Common myeloid progenitor, CD34-positive (primary cell): ENCODE measurements around the gene SFXN5.
A peak's percentile ranks its signal among the peaks of the same experiment; 100 is the strongest.

Experiments used
- CTCF ChIA-PET: fragments of 350-600 bp; sonication (Branson Sonifier 250); formaldehyde crosslinking; loops from one replicate; lab custom pipeline; 2021; ENCODE audit warnings: antibody characterized with exemption; lab: Charles Lee
- POLR2A ChIA-PET: fragments of 350-600 bp; sonication (Branson Sonifier 250); formaldehyde crosslinking; loops from one replicate; lab custom pipeline; 2021; ENCODE audit warnings: antibody characterized with exemption; lab: Charles Lee
- DNase-seq, 3 donors: peaks; one replicate each; pipeline versions ENCODE4 v3.0.0 to v3.0.0-alpha.2; 2013
- H3K27ac ChIP-seq, 2 experiments: 1 replicate in 1 of 2; 2 replicates in 1 of 2; pipeline ENCODE4 v1.7.0; 2013; ENCODE audit warnings: inconsistent platforms in 2 of 2, low read length in 2 of 2, mild to moderate bottlenecking in 2 of 2, low read depth in 1 of 2, moderate library complexity in 1 of 2; ENCODE audit not compliant: severe bottlenecking in 2 of 2, insufficient read depth in 1 of 2, poor library complexity in 1 of 2
- H3K27me3 ChIP-seq, 5 experiments: replicated peaks in 2 of 5; 1 replicate in 3 of 5; 2 replicates in 2 of 5; pipeline versions ENCODE4 v1.6.1 to v1.7.0; 2013; ENCODE audit warnings: low read length in 4 of 5, mild to moderate bottlenecking in 2 of 5, moderate library complexity in 2 of 5, inconsistent platforms in 1 of 5; ENCODE audit not compliant: insufficient read depth in 5 of 5, control insufficient read depth in 4 of 5
- H3K36me3 ChIP-seq, 4 experiments: 1 replicate in 2 of 4; 2 replicates in 2 of 4; pipeline versions ENCODE4 v1.6.1 to v1.7.0; 2013; ENCODE audit warnings: low read length in 3 of 4, control low read depth in 1 of 4, mild to moderate bottlenecking in 1 of 4; ENCODE audit not compliant: control insufficient read depth in 4 of 4, insufficient read depth in 4 of 4
- H3K4me1 ChIP-seq, 4 experiments: 1 replicate in 3 of 4; 2 replicates in 1 of 4; pipeline versions ENCODE4 v1.6.1 to v1.7.1; 2013; ENCODE audit warnings: low read length in 3 of 4, mild to moderate bottlenecking in 3 of 4, control low read depth in 1 of 4, inconsistent platforms in 1 of 4, moderate library complexity in 1 of 4; ENCODE audit not compliant: control insufficient read depth in 4 of 4, insufficient read depth in 4 of 4; ENCODE audit errors: control extremely low read depth in 1 of 4
- H3K4me3 ChIP-seq, 7 experiments: 1 replicate in 4 of 7; 2 replicates in 3 of 7; pipeline versions ENCODE4 v1.5.1 to v1.7.0; 2013; ENCODE audit warnings: mild to moderate bottlenecking in 7 of 7, low read length in 6 of 7, moderate library complexity in 6 of 7, inconsistent platforms in 2 of 7, low read depth in 2 of 7, control low read depth in 1 of 7; ENCODE audit not compliant: insufficient read depth in 4 of 7, control insufficient read depth in 1 of 7; ENCODE audit errors: extremely low read depth in 1 of 7
- H3K9me3 ChIP-seq, 5 experiments: 1 replicate in 4 of 5; 2 replicates in 1 of 5; pipeline versions ENCODE4 v1.6.1 to v1.7.1; 2013; ENCODE audit warnings: low read length in 4 of 5, mild to moderate bottlenecking in 2 of 5, inconsistent platforms in 1 of 5, low read depth in 1 of 5, moderate library complexity in 1 of 5; ENCODE audit not compliant: control insufficient read depth in 4 of 5, insufficient read depth in 2 of 5; ENCODE audit errors: control extremely low read depth in 1 of 5
- WGBS: methylation state at CpG from one replicate; pipeline ENCODE4 v1.1.5; 2013; ENCODE audit not compliant: insufficient coverage; 5-methylcytosine and 5-hydroxymethylcytosine counted together

SFXN5 gene

GRCh38 chr2:73035899-73036711, 35.4 kb downstream of the SFXN5 start:
- Histone ChIP-seq H3K27me3 (no peaks in the 10 kb centered on the region), H3K27ac (no peak overlapping the region), H3K9me3 (no peaks in the 10 kb centered on the region), H3K4me1 (peaks cover 0 to 3% (median 0%) of the 10 kb centered on the region in 4 experiments), H3K4me3 (no peak overlapping the region), H3K36me3 (peaks cover 0 to 8% (median 4%) of the 10 kb centered on the region in 4 experiments)
- ChIA-PET POLR2A (interaction anchor here (1.0 kb wide), 1 partner anchor 9 kb away, joined by 3 read pairs; no protein-coding TSS in a partner anchor), CTCF (interaction anchor here (0.9 to 1.5 kb wide), 3 partner anchors 9 to 144 kb away, joined by 3 to 4 read pairs (median 3); no protein-coding TSS in a partner anchor)
- no peak for DNase-seq
- WGBS = 93% methylated on average over 4 of the region's 6 CpGs

- DNase-seq = peak in 1 of 3 donors; percentile 9
- no peak overlapping the region for H3K27ac ChIP-seq
- no peaks in the 10 kb centered on the region for H3K9me3 ChIP-seq
- peaks cover 0 to 3% (median 0%) of the 10 kb centered on the region in 4 experiments for H3K4me1 ChIP-seq
- 98% methylated on average over 3 of the region's 7 CpGs for whole genome bisulfite sequencing
- ChIA-PET POLR2A (no interaction called here), CTCF (interaction anchor here (0.8 to 1.5 kb wide), 2 partner anchors 23 to 145 kb away, joined by 3 to 4 read pairs; no protein-coding TSS in a partner anchor)
- H3K36me3 ChIP-seq = peaks cover 0 to 5% (median 1%) of the 10 kb centered on the region in 4 experiments
- H3K27me3 ChIP-seq = no peaks in the 10 kb centered on the region
- no peak overlapping the region for H3K4me3 ChIP-seq
Measured at GRCh38 chr2:73034661-73035375, 36.7 kb downstream of the SFXN5 start.

GRCh38 chr2:73033766-73034381, 37.6 kb downstream of the SFXN5 start:
- DNase-seq = no peak
- POLR2A ChIA-PET = no interaction called here
- no peaks in the 10 kb centered on the region for H3K9me3 ChIP-seq
- WGBS = 98% methylated on average over 5 of the region's 5 CpGs
- no peaks in the 10 kb centered on the region for H3K27me3 ChIP-seq
- CTCF ChIA-PET = interaction anchor here (0.6 kb wide), 1 partner anchor 65 kb away, joined by 3 read pairs; no protein-coding TSS in a partner anchor
- no peak overlapping the region for H3K27ac ChIP-seq
- no peak overlapping the region for H3K4me3 ChIP-seq
- peaks cover 0 to 3% (median 0%) of the 10 kb centered on the region in 4 experiments for H3K4me1 ChIP-seq
- H3K36me3 ChIP-seq = peaks cover 0 to 5% (median 1%) of the 10 kb centered on the region in 4 experiments

GRCh38 chr2:73033142-73033765, 38.3 kb downstream of the SFXN5 start:
- Histone ChIP-seq H3K4me3 (no peak overlapping the region), H3K4me1 (peaks cover 0 to 3% (median 0%) of the 10 kb centered on the region in 4 experiments), H3K27me3 (no peaks in the 10 kb centered on the region), H3K36me3 (peaks cover 0 to 4% (median under 1%) of the 10 kb centered on the region in 4 experiments), H3K27ac (no peak overlapping the region), H3K9me3 (no peaks in the 10 kb centered on the region)
- no peak for DNase-seq
- ChIA-PET POLR2A (no interaction called here), CTCF (no interaction called here)
- no CpG with 5 or more reads among the region's 1 CpG for WGBS

- ChIA-PET CTCF (interaction anchor here (1.0 kb wide), 1 partner anchor 25 kb away, joined by 3 read pairs; no protein-coding TSS in a partner anchor), POLR2A (no interaction called here)
- H3K27me3 ChIP-seq = no peaks in the 10 kb centered on the region
- DNase-seq = no peak
- peaks cover 0 to 3% (median 0%) of the 10 kb centered on the region in 4 experiments for H3K36me3 ChIP-seq
- peaks cover 0 to 3% (median 0%) of the 10 kb centered on the region in 4 experiments for H3K4me1 ChIP-seq
- no peak overlapping the region for H3K27ac ChIP-seq
- H3K4me3 ChIP-seq = no peak overlapping the region
- no peaks in the 10 kb centered on the region for H3K9me3 ChIP-seq
- 100% methylated on average over 4 of the region's 5 CpGs for WGBS
Measured at GRCh38 chr2:73032702-73033097, 38.8 kb downstream of the SFXN5 start.

- DNase-seq = no peak
- CTCF ChIA-PET = interaction anchor here (1.0 kb wide), 1 partner anchor 26 kb away, joined by 3 read pairs; no protein-coding TSS in a partner anchor
- Histone ChIP-seq H3K4me3 (no peak overlapping the region), H3K27me3 (no peaks in the 10 kb centered on the region), H3K9me3 (no peaks in the 10 kb centered on the region), H3K4me1 (peaks cover 0 to 3% (median 0%) of the 10 kb centered on the region in 4 experiments), H3K27ac (no peak overlapping the region), H3K36me3 (peaks cover 0 to 3% (median 0%) of the 10 kb centered on the region in 4 experiments)
- POLR2A ChIA-PET = no interaction called here
- 94% methylated on average over 9 of the region's 10 CpGs for WGBS
Measured at GRCh38 chr2:73031725-73032701, 39.5 kb downstream of the SFXN5 start.
